ENCODE data around the gene PJA2.

The PJA2 gene

DNA sequence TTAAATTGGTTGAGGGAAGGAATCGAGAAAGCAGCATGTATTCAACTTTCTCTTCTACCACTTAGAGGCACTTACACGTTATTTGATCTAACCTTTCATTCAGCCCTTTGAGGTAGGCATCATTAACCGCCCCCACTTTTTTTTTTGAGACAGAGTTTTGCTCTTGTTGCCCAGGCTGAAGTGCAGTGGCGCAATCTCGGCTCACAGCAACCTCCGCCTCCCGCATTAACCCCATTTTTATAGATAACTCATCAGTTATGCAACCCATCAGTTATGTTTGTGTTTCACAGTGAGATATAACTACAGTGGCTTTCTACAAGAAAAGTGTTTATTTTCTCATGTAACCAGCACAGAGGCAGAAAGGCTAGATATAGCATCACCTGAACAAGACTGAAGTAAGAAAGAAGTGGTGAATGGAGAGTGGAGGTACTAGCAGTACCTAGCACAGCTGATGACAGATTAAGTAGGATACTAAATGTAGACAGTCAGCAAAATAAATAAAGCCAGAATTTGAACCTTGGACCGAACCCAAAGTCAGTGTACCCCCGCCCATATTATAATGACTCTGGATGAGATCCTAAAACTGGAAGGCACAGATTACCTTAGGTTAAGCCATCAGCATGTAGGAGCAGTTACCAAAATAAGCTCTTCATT lies 91.2 kb downstream of the PJA2 start:
- DNase-seq (no peak), ATAC-seq (ENCODE audit: insufficient read depth, low read depth) (no peak)
- Histone ChIP-seq H4K20me1 (ENCODE audit: insufficient read depth, low read length) (no peaks in the 10 kb centered on the region), H3K36me3 (ENCODE audit: insufficient read depth, low read length) (no peaks in the 10 kb centered on the region), H3K4me3 (ENCODE audit: low read depth in 1 of 2, low read length in 2 of 2) (no peak overlapping the region), H3K27ac (ENCODE audit: low read length) (no peak overlapping the region), H3K4me1 (ENCODE audit: insufficient read depth, low read length) (no peaks in the 10 kb centered on the region), H3K9ac (ENCODE audit: low read depth, low read length) (no peak overlapping the region), H3K27me3 (ENCODE audit: insufficient read depth, low read length, poor library complexity) (no peaks in the 10 kb centered on the region), H3K4me2 (ENCODE audit: insufficient read depth, low read length) (no peak overlapping the region), H3K9me3 (ENCODE audit: insufficient read depth, low read length, severe bottlenecking) (no peaks in the 10 kb centered on the region), H2AFZ (ENCODE audit: low read depth, low read length) (no peak overlapping the region), H3K79me2 (ENCODE audit: insufficient read depth, low read length) (no peaks in the 10 kb centered on the region)
- no peak for TF ChIP-seq EZH2 (IDR thresholded peaks at IDR 0.05; ENCODE audit: borderline replicate concordance, low read depth, low read length, severe bottlenecking)

- Histone ChIP-seq H3K27ac (ENCODE audit: low read length) (no peak overlapping the region), H3K4me3 (ENCODE audit: low read depth in 1 of 2, low read length in 2 of 2) (no peak overlapping the region), H2AFZ (ENCODE audit: low read depth, low read length) (no peak overlapping the region), H3K4me1 (ENCODE audit: insufficient read depth, low read length) (no peaks in the 10 kb centered on the region), H4K20me1 (ENCODE audit: insufficient read depth, low read length) (no peaks in the 10 kb centered on the region), H3K27me3 (ENCODE audit: insufficient read depth, low read length, poor library complexity) (no peaks in the 10 kb centered on the region), H3K36me3 (ENCODE audit: insufficient read depth, low read length) (no peaks in the 10 kb centered on the region), H3K79me2 (ENCODE audit: insufficient read depth, low read length) (no peaks in the 10 kb centered on the region), H3K9me3 (ENCODE audit: insufficient read depth, low read length, severe bottlenecking) (no peaks in the 10 kb centered on the region), H3K4me2 (ENCODE audit: insufficient read depth, low read length) (no peak overlapping the region), H3K9ac (ENCODE audit: low read depth, low read length) (no peak overlapping the region)
- DNase-seq (no peak), ATAC-seq (ENCODE audit: insufficient read depth, low read depth) (no peak)
- TF ChIP-seq EZH2 (IDR thresholded peaks at IDR 0.05; ENCODE audit: borderline replicate concordance, low read depth, low read length, severe bottlenecking): no peak
- TF ChIP-seq, protein P1, sequence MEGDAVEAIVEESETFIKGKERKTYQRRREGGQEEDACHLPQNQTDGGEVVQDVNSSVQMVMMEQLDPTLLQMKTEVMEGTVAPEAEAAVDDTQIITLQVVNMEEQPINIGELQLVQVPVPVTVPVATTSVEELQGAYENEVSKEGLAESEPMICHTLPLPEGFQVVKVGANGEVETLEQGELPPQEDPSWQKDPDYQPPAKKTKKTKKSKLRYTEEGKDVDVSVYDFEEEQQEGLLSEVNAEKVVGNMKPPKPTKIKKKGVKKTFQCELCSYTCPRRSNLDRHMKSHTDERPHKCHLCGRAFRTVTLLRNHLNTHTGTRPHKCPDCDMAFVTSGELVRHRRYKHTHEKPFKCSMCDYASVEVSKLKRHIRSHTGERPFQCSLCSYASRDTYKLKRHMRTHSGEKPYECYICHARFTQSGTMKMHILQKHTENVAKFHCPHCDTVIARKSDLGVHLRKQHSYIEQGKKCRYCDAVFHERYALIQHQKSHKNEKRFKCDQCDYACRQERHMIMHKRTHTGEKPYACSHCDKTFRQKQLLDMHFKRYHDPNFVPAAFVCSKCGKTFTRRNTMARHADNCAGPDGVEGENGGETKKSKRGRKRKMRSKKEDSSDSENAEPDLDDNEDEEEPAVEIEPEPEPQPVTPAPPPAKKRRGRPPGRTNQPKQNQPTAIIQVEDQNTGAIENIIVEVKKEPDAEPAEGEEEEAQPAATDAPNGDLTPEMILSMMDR (IDR thresholded peaks at IDR 0.05; ENCODE audit: borderline replicate concordance, extremely low read depth, low read length, poor library complexity, severe bottlenecking): no peak
Measured at GRCh38 chr5:109316634-109317033, 93.1 kb downstream of the PJA2 start.

GRCh38 chr5:109315245-109315644 lies 94.5 kb downstream of the PJA2 start:
- DNase-seq (no peak), ATAC-seq (ENCODE audit: insufficient read depth, low read depth) (no peak)
- Histone ChIP-seq H3K79me2 (ENCODE audit: insufficient read depth, low read length) (no peaks in the 10 kb centered on the region), H3K27ac (ENCODE audit: low read length) (no peak overlapping the region), H4K20me1 (ENCODE audit: insufficient read depth, low read length) (no peaks in the 10 kb centered on the region), H3K36me3 (ENCODE audit: insufficient read depth, low read length) (no peaks in the 10 kb centered on the region), H3K9ac (ENCODE audit: low read depth, low read length) (no peak overlapping the region), H3K27me3 (ENCODE audit: insufficient read depth, low read length, poor library complexity) (no peaks in the 10 kb centered on the region), H2AFZ (ENCODE audit: low read depth, low read length) (no peak overlapping the region), H3K4me3 (ENCODE audit: low read depth in 1 of 2, low read length in 2 of 2) (no peak overlapping the region), H3K4me2 (ENCODE audit: insufficient read depth, low read length) (no peak overlapping the region), H3K9me3 (ENCODE audit: insufficient read depth, low read length, severe bottlenecking) (no peaks in the 10 kb centered on the region), H3K4me1 (ENCODE audit: insufficient read depth, low read length) (no peaks in the 10 kb centered on the region)
- TF ChIP-seq, protein P1 (IDR thresholded peaks at IDR 0.05; ENCODE audit: borderline replicate concordance, extremely low read depth, low read length, poor library complexity, severe bottlenecking): no peak
- no peak for TF ChIP-seq EZH2 (IDR thresholded peaks at IDR 0.05; ENCODE audit: borderline replicate concordance, low read depth, low read length, severe bottlenecking)

DNA sequence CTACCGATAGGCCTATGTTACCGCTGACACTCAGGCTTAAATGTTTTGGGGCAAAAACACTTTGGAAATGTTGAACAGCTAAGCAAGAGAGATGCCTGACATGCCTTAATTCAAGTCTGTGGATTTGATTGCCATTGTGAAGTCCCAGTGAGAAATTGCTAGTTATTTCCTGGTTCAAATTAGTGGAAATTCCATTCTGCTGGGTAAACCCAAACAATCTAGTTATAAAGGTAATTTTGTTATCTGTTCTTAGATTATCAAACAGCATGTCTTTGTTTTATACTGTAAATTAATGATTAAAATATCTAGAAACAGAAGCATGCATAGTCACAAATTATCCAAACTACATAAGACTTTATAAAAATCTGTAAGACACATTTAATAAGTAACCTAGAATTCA lies 96.6 kb downstream of the PJA2 start:
- no peak overlapping the region for H3K9ac ChIP-seq (ENCODE audit: low read depth, low read length)
- ATAC-seq (ENCODE audit: insufficient read depth, low read depth): no peak
- H3K27me3 ChIP-seq (ENCODE audit: insufficient read depth, low read length, poor library complexity): no peaks in the 10 kb centered on the region
- H3K4me1 ChIP-seq (ENCODE audit: insufficient read depth, low read length): no peaks in the 10 kb centered on the region
- no peaks in the 10 kb centered on the region for H4K20me1 ChIP-seq (ENCODE audit: insufficient read depth, low read length)
- no peaks in the 10 kb centered on the region for H3K79me2 ChIP-seq (ENCODE audit: insufficient read depth, low read length)
- no peaks in the 10 kb centered on the region for H3K36me3 ChIP-seq (ENCODE audit: insufficient read depth, low read length)
- no peaks in the 10 kb centered on the region for H3K9me3 ChIP-seq (ENCODE audit: insufficient read depth, low read length, severe bottlenecking)
- no peak overlapping the region for H3K4me3 ChIP-seq (ENCODE audit: low read depth in 1 of 2, low read length in 2 of 2)
- no peak for DNase-seq
- no peak for TF ChIP-seq EZH2 (IDR thresholded peaks at IDR 0.05; ENCODE audit: borderline replicate concordance, low read depth, low read length, severe bottlenecking)
- TF ChIP-seq, protein P1 (IDR thresholded peaks at IDR 0.05; ENCODE audit: borderline replicate concordance, extremely low read depth, low read length, poor library complexity, severe bottlenecking): no peak
- no peak overlapping the region for H3K27ac ChIP-seq (ENCODE audit: low read length)
- H3K4me2 ChIP-seq (ENCODE audit: insufficient read depth, low read length): no peak overlapping the region
- H2AFZ ChIP-seq (ENCODE audit: low read depth, low read length): no peak overlapping the region
